HCT116 (cell line): ENCODE measurements around the gene TACR2. TPM values are rescaled to one million over a fixed set of nuclear protein-coding genes. Genes with fewer than 3 reads are reported as not detected.

Experiments used
- ATAC-seq: fragments of 200-7000 bp; cut with Tn5 transposase; 2 replicates; pipeline ENCODE4 v1.9.1; 2020; ENCODE audit warnings: mild to moderate bottlenecking, moderate library complexity
- BruUV-seq: library from RNA; stranded (reverse); fragments of 400-500 nt; replicated peaks from 2 replicates; lab custom pipeline; 2021; lab: Mats Ljungman, UMichigan
- CTCF ChIA-PET: fragments of 300-600 bp; sonication (Branson Sonifier 250); formaldehyde crosslinking; loops from one replicate; lab custom pipeline; 2021; ENCODE audit warnings: antibody characterized with exemption; lab: Charles Lee
- POLR2A ChIA-PET: fragments of 300-600, 350-600 bp; sonication (Branson Sonifier 250); formaldehyde crosslinking; loops from one replicate; lab custom pipeline; 2021; ENCODE audit warnings: antibody characterized with exemption; lab: Charles Lee
- RAD21 ChIA-PET, 2 experiments: fragments of 300-600 bp; sonication (Branson Sonifier 250); formaldehyde crosslinking; loops; one replicate each; lab custom pipeline; 2023; ENCODE audit warnings: low total read pairs in 2 of 2; ENCODE audit not compliant: uncharacterized antibody in 2 of 2, unreplicated experiment in 2 of 2, low non-redundant PET in 1 of 2; lab: Charles Lee
- DNase-seq: peaks from one replicate; pipeline ENCODE4 v3.0.0-alpha.2; 2010; ENCODE audit warnings: low read depth, low spot score
- H2AFZ ChIP-seq: fragments of 200-600 bp; shearing (Covaris generic), sonication (generic); 2 replicates; pipeline ENCODE4 v1.6.1; 2017; ENCODE audit warnings: low read depth, mixed run types, mixed read lengths, antibody characterized with exemption, low read length; ENCODE audit not compliant: poor library complexity, severe bottlenecking
- H3K27ac ChIP-seq: 2 replicates; pipeline ENCODE4 v1.5.1; 2012; ENCODE audit warnings: low read depth, low read length
- H3K27me3 ChIP-seq: fragments of 200-600 bp; sonication (generic); 2 replicates; pipeline ENCODE4 v1.6.1; 2016; ENCODE audit warnings: mixed run types, low read length, mixed read lengths; ENCODE audit not compliant: insufficient read depth
- H3K36me3 ChIP-seq, 2 experiments: fragments of 200-500 bp in 1 of 2; fragments of 200-600 bp in 1 of 2; sonication (Bioruptor generic) in 1 of 2; sonication (generic) in 1 of 2; 2 replicates each; pipeline versions ENCODE4 v1.5.1 to v1.6.1; 2014 to 2016; ENCODE audit warnings: low read length in 2 of 2, inconsistent platforms in 1 of 2, mixed read lengths in 1 of 2, mixed run types in 1 of 2; ENCODE audit not compliant: insufficient read depth in 2 of 2, control insufficient read depth in 1 of 2
- H3K4me1 ChIP-seq, 2 experiments: fragments of 200-600 bp in 1 of 2; sonication (generic) in 1 of 2; 2 replicates each; pipeline versions ENCODE4 v1.5.1 to v1.6.1; 2012 to 2017; ENCODE audit warnings: low read length in 2 of 2, inconsistent platforms in 1 of 2, mild to moderate bottlenecking in 1 of 2, mixed read lengths in 1 of 2, mixed run types in 1 of 2, moderate library complexity in 1 of 2; ENCODE audit not compliant: insufficient read depth in 2 of 2, control insufficient read depth in 1 of 2
- H3K4me2 ChIP-seq: fragments of 200-600 bp; sonication (generic); 2 replicates; pipeline ENCODE4 v1.6.1; 2017; ENCODE audit warnings: mixed run types, low read length, mixed read lengths
- H3K4me3 ChIP-seq, 2 experiments: fragments of 200-600 bp in 1 of 2; sonication (generic) in 1 of 2; replicated peaks in 1 of 2; 2 replicates each; pipeline ENCODE4 v1.5.1; 2011 to 2016; ENCODE audit warnings: low read length in 2 of 2, control low read depth in 1 of 2, low read depth in 1 of 2, mild to moderate bottlenecking in 1 of 2, mixed read lengths in 1 of 2, mixed run types in 1 of 2
- H3K79me2 ChIP-seq: fragments of 200-600 bp; sonication (generic); 2 replicates; pipeline ENCODE4 v1.6.1; 2017; ENCODE audit warnings: mild to moderate bottlenecking, mixed run types, low read length, moderate library complexity, mixed read lengths; ENCODE audit not compliant: insufficient read depth
- H3K9ac ChIP-seq: fragments of 200-600 bp; sonication (generic); 2 replicates; pipeline ENCODE4 v1.6.1; 2016; ENCODE audit warnings: low read length, mixed read lengths
- H3K9me2 ChIP-seq: fragments of 200-600 bp; sonication (generic), shearing (Covaris generic); 2 replicates; pipeline ENCODE4 v1.6.1; 2017; ENCODE audit warnings: mixed run types, mild to moderate bottlenecking, moderate library complexity; ENCODE audit not compliant: insufficient read depth
- H3K9me3 ChIP-seq, 2 experiments: fragments of 200-500 bp in 1 of 2; fragments of 200-600 bp in 1 of 2; sonication (Bioruptor generic) in 1 of 2; sonication (generic) in 1 of 2; 2 replicates each; pipeline ENCODE4 v1.6.1; 2014 to 2017; ENCODE audit warnings: low read length in 2 of 2, mixed read lengths in 2 of 2, inconsistent platforms in 1 of 2, low read depth in 1 of 2, mild to moderate bottlenecking in 1 of 2, mixed run types in 1 of 2, moderate library complexity in 1 of 2; ENCODE audit not compliant: control insufficient read depth in 1 of 2, insufficient read depth in 1 of 2
- H4K20me1 ChIP-seq: fragments of 200-600 bp; sonication (generic), shearing (Covaris generic); 2 replicates; pipeline ENCODE4 v1.6.1; 2017; ENCODE audit warnings: mixed run types, mild to moderate bottlenecking, moderate library complexity; ENCODE audit not compliant: insufficient read depth
- CBX3 ChIP-seq: IDR thresholded peaks from 2 replicates; pipeline ENCODE4 v1.6.1; 2012; ENCODE audit warnings: low read depth
- CTCF ChIP-seq, 3 experiments: fragments of 200-600 bp in 1 of 3; sonication (generic) in 1 of 3; IDR thresholded peaks in 2 of 3; conservative IDR thresholded peaks in 1 of 3; 2 replicates each; pipeline ENCODE4 v1.5.1; 2012 to 2017; ENCODE audit warnings: low read depth in 2 of 3, low read length in 2 of 3, antibody characterized with exemption in 1 of 3, borderline replicate concordance in 1 of 3, control low read depth in 1 of 3, mild to moderate bottlenecking in 1 of 3, mixed read lengths in 1 of 3, mixed run types in 1 of 3, moderate library complexity in 1 of 3; ENCODE audit not compliant: insufficient read depth in 1 of 3
- EZH2 ChIP-seq: fragments of 200-600 bp; sonication (generic); IDR thresholded peaks from 2 replicates; pipeline ENCODE4 v1.6.1; 2017; ENCODE audit warnings: antibody characterized with exemption, mixed run types
- MAX ChIP-seq: IDR thresholded peaks from 2 replicates; pipeline ENCODE4 v1.6.1; 2012
- SRF ChIP-seq: IDR thresholded peaks from 2 replicates; pipeline ENCODE4 v1.6.1; 2012; ENCODE audit warnings: low read depth
- ZFX ChIP-seq: fragments of 450-650 bp; IDR thresholded peaks from 2 replicates; pipeline ENCODE4 v1.6.1; 2017
- intact Hi-C: fragments of 100-400 bp; cut with micrococcal nuclease; formaldehyde crosslinking; loops from 2 replicates; pipeline ENCODE4 v1.10.0; 2022
- total RNA-seq: library from RNA; stranded (reverse); gene quantifications from one replicate; pipeline ENCODE4 v1.2.1, GENCODE V29; 2021; ENCODE audit not compliant: unreplicated experiment

Gene TACR2
- total RNA-seq, 1 experiment from 2014 or later = not detected

GRCh38 chr10:69382382-69383117, 34.2 kb downstream of the TACR2 start (continued):
- TF ChIP-seq ZFX (no peak), MAX (no peak)
- TF ChIP-seq, all 23 proteins: peak for 0

- DNase-seq (no peak), ATAC-seq (no peak)
- Histone ChIP-seq H3K9me3 (no peaks in the 10 kb centered on the region), H3K4me1 (peaks cover 0 to 7% of the 10 kb centered on the region in 2 experiments; a peak in 1 of 4 replicates), H3K27ac (no peak overlapping the region), H3K36me3 (peaks cover 5 to 20% of the 10 kb centered on the region in 2 experiments), H3K9me2 (no peaks in the 10 kb centered on the region), H4K20me1 (no peaks in the 10 kb centered on the region), H3K79me2 (no peaks in the 10 kb centered on the region), H3K4me2 (no peak overlapping the region), H3K4me3 (no peak overlapping the region), H3K27me3 (no peaks in the 10 kb centered on the region), H3K9ac (no peak overlapping the region), H2AFZ (no peak overlapping the region)
- intact Hi-C loops = no loop called here
- POLR2A ChIA-PET = no interaction called here
- BruUV-seq = no TSS peak
- RAD21 ChIA-PET = no interaction called here
- no peak for TF ChIP-seq CTCF (IDR thresholded peaks at IDR 0.05 in 2 of 3, conservative IDR thresholded peaks at IDR 0.05 in 1 of 3; ENCODE audit: borderline replicate concordance in 1 of 3, insufficient read depth in 1 of 3, low read depth in 2 of 3, low read length in 2 of 3)
- no peak for TF ChIP-seq SRF
- no peak for TF ChIP-seq EZH2
- TF ChIP-seq CBX3 = no peak
- CTCF ChIA-PET = no interaction called here
These were observed 36.9 kb downstream of the TACR2 start for GRCh38 chr10:69379800-69380199.
